MM.1S (cell line): ENCODE measurements around the gene OBP2B.
"Not testable (repeated sequence)": the region's sequence is repeated elsewhere in the genome, so short reads cannot be mapped to it uniquely, and the experiment has no call there.

Experiments used
- DNase-seq: peaks from one replicate; pipeline ENCODE4 v3.0.0-alpha.2; 2015
- H2AFZ ChIP-seq: fragments of 300-600 bp; sonication (generic); 2 replicates; pipeline ENCODE4 v1.6.0; 2016; ENCODE audit warnings: antibody characterized with exemption, low read length
- H3F3A ChIP-seq: fragments of 300-600 bp; sonication (generic); 2 replicates; pipeline ENCODE4 v1.6.1; 2016; ENCODE audit warnings: mild to moderate bottlenecking, antibody characterized with exemption, low read length, moderate library complexity, mixed read lengths; ENCODE audit not compliant: insufficient read depth
- H3K27ac ChIP-seq: fragments of 300-600 bp; sonication (generic); 2 replicates; pipeline ENCODE4 v1.5.1; 2016; ENCODE audit warnings: mild to moderate bottlenecking, low read length
- H3K27me3 ChIP-seq: fragments of 300-600 bp; sonication (generic); replicated peaks from 2 replicates; pipeline ENCODE4 v1.6.0; 2016; ENCODE audit warnings: low read length; ENCODE audit not compliant: insufficient read depth
- H3K36me3 ChIP-seq: fragments of 300-600 bp; sonication (generic); replicated peaks from 2 replicates; pipeline ENCODE4 v1.6.1; 2016; ENCODE audit warnings: mild to moderate bottlenecking, low read length, mixed read lengths; ENCODE audit not compliant: insufficient read depth
- H3K4me1 ChIP-seq: fragments of 300-600 bp; sonication (generic); 2 replicates; pipeline ENCODE4 v1.6.1; 2016; ENCODE audit warnings: low read length, mixed read lengths
- H3K4me2 ChIP-seq: fragments of 300-600 bp; sonication (generic); 2 replicates; pipeline ENCODE4 v1.6.0; 2016; ENCODE audit warnings: low read depth, low read length
- H3K4me3 ChIP-seq: fragments of 300-600 bp; sonication (generic); 2 replicates; pipeline ENCODE4 v1.5.1; 2016; ENCODE audit warnings: low read length, mixed read lengths
- H3K79me2 ChIP-seq: fragments of 300-600 bp; sonication (generic); 2 replicates; pipeline ENCODE4 v1.6.1; 2016; ENCODE audit warnings: mixed run types, low read length, mixed read lengths
- H3K9ac ChIP-seq: fragments of 300-600 bp; sonication (generic); 2 replicates; pipeline ENCODE4 v1.6.1; 2016; ENCODE audit warnings: low read length, mixed read lengths
- H3K9me2 ChIP-seq: fragments of 300-600 bp; sonication (generic); replicated peaks from 2 replicates; pipeline ENCODE4 v1.6.1; 2016; ENCODE audit warnings: mild to moderate bottlenecking, low read length, mixed read lengths; ENCODE audit not compliant: insufficient read depth
- H3K9me3 ChIP-seq: fragments of 300-600 bp; sonication (generic); replicated peaks from 2 replicates; pipeline ENCODE4 v1.6.1; 2016; ENCODE audit warnings: mild to moderate bottlenecking, low read length, mixed read lengths; ENCODE audit not compliant: insufficient read depth
- H4K20me1 ChIP-seq: fragments of 300-600 bp; sonication (generic); 2 replicates; pipeline ENCODE4 v1.6.1; 2016; ENCODE audit warnings: mild to moderate bottlenecking, low read length, moderate library complexity, mixed read lengths; ENCODE audit not compliant: insufficient read depth
- EZH2 ChIP-seq: fragments of 300-600 bp; sonication (generic); optimal IDR thresholded peaks from 2 replicates; pipeline ENCODE3; 2017; ENCODE audit warnings: low read depth, mild to moderate bottlenecking, antibody characterized with exemption, low read length, mixed read lengths
- EZH2phosphoT487 ChIP-seq: fragments of 300-600 bp; sonication (generic); IDR thresholded peaks from 2 replicates; pipeline ENCODE4 v1.6.1; 2018; ENCODE audit warnings: antibody characterized with exemption, low read length
- TF ChIP-seq, protein P1 (sequence below): fragments of 300-600 bp; sonication (generic); IDR thresholded peaks from 2 replicates; pipeline ENCODE4 v1.5.1; 2016; ENCODE audit warnings: antibody characterized with exemption, low read length, mixed read lengths

Gene OBP2B

DNA sequence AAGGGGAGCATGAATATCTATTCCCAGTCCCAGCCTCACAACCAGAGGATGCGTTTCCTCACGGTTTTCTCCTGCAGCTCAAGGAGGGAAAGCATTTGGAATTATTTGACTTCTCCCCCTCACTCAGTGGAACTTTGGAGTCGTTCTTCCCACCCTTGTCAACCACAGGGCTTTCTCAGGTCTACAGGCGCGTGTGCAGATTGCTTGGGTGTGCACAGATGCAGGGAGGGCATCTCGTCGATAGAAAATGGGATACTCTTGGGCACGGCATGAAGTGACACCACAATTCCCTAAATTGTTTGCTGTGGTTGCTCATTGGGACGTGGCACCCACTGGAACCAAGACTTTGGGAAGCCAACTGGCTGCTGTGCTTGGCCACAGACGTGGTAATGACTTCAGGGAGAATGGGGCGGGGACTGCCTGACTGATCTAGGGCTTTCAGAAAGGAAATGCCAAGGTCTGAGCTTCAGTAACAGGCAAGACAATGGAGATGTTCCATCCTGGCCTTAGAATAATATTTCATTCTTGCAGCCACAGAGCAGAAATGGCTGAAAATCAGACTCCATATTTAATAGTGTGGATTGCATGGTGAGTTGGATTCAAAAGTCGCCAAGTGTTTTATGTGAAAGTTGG lies 12.2 kb upstream of the OBP2B start:
- H3K9ac ChIP-seq: no peak overlapping the region
- no peak overlapping the region for H2AFZ ChIP-seq
- TF ChIP-seq, protein P1, sequence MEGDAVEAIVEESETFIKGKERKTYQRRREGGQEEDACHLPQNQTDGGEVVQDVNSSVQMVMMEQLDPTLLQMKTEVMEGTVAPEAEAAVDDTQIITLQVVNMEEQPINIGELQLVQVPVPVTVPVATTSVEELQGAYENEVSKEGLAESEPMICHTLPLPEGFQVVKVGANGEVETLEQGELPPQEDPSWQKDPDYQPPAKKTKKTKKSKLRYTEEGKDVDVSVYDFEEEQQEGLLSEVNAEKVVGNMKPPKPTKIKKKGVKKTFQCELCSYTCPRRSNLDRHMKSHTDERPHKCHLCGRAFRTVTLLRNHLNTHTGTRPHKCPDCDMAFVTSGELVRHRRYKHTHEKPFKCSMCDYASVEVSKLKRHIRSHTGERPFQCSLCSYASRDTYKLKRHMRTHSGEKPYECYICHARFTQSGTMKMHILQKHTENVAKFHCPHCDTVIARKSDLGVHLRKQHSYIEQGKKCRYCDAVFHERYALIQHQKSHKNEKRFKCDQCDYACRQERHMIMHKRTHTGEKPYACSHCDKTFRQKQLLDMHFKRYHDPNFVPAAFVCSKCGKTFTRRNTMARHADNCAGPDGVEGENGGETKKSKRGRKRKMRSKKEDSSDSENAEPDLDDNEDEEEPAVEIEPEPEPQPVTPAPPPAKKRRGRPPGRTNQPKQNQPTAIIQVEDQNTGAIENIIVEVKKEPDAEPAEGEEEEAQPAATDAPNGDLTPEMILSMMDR: no peak
- TF ChIP-seq EZH2 (no peak), EZH2phosphoT487 (no peak)
- no peaks in the 10 kb centered on the region for H3K9me2 ChIP-seq
- no peak overlapping the region for H3K27ac ChIP-seq
- H3K4me1 ChIP-seq: no peaks in the 10 kb centered on the region
- H3K27me3 ChIP-seq: peaks cover 76% of the 10 kb centered on the region
- H3K79me2 ChIP-seq: no peaks in the 10 kb centered on the region
- H3K4me2 ChIP-seq: no peak overlapping the region
- no peaks in the 10 kb centered on the region for H3K9me3 ChIP-seq
- DNase-seq: no peak
- H4K20me1 ChIP-seq: no peaks in the 10 kb centered on the region
- H3K36me3 ChIP-seq: no peaks in the 10 kb centered on the region
- no peaks in the 10 kb centered on the region for H3F3A ChIP-seq
- no peak overlapping the region for H3K4me3 ChIP-seq

DNA sequence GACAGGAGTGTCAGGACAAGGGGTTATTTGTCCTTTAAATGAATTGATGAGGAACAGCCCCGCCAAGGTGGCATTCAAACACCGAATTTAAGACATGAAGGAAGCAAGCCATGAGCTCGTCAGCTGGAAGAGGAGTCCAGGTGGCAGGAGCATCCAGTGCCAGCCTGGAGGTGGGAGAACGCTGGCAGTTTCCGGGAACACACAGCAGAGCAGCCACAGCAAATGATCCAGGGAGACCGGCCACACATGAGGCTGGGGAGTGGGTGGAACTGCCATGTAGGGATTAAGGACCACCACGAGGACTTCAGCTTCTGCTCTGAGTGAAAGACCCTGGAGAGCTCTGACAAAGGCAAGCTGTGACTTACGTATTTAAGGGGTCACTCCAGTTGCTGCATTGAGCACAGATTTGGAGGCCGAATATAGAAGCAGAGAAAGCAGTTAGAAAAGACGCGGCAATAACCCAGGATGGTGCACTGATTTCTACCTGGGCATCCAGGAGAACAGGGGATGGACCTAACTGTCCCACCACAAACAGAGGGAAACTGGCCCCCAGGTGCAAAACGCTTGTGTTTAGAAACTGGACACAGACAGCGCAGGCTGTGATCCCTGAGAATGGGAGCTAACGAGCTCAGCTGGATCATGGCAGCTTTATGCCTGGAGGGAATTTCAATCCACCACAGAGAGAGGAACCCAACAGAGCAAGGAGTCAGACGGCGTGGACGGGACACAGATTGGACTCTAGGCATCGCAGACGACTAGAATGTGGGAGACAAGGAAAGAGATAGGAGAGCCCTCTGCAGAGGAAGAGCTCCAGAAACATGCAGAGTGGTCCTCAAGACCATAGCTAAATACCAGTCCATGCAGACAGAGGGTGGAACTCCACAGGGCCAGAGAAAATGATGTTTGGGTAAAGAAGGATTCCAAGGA lies 9.3 kb upstream of the OBP2B start:
- not testable (repeated sequence) for H3K27ac ChIP-seq, H3K79me2 ChIP-seq, H3F3A ChIP-seq, H3K4me3 ChIP-seq, H3K9ac ChIP-seq, H3K9me3 ChIP-seq, H3K36me3 ChIP-seq, H3K4me2 ChIP-seq, H3K4me1 ChIP-seq, H3K9me2 ChIP-seq, H2AFZ ChIP-seq, H4K20me1 ChIP-seq, DNase-seq
- H3K27me3 ChIP-seq: peaks cover 76% of the 10 kb centered on the region

DNA sequence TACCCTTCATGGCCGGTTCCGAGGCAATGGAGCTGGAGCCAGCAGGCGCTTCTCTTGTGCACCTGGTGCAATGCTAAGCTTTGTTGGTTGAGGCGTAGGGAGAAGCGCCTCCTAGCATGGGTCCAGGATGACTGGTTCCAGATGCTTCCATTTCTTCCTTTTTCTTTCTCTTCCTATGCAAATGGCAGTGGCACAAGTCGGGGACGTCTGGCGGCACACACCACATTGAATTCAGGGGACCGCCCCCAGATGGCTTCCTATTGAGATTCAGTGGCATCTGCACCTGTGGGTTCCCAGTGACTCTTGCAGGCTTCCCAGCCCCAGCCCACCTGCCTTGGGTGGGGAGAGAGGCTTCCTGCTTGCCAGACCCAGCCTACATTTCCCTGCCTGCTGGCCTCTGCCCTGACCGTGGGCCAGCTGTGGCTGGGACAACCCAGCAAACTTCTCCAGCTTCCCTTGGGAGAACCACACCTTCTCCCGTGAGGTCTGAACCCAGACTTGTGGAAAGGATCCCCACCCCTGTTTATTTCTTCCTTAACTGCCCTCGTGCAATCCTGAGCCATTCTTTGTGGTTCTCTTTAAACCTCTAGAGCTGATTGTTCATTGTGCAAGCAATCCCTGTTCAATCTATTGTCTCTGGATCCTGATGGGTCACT lies 8.4 kb upstream of the OBP2B start:
- not testable (repeated sequence) for H3F3A ChIP-seq, H3K9ac ChIP-seq, H3K9me2 ChIP-seq, H3K27ac ChIP-seq, H3K4me2 ChIP-seq, H3K79me2 ChIP-seq, DNase-seq, H3K4me3 ChIP-seq, H2AFZ ChIP-seq, H4K20me1 ChIP-seq, H3K9me3 ChIP-seq, H3K36me3 ChIP-seq, H3K4me1 ChIP-seq
- peaks cover 79% of the 10 kb centered on the region for H3K27me3 ChIP-seq

DNA sequence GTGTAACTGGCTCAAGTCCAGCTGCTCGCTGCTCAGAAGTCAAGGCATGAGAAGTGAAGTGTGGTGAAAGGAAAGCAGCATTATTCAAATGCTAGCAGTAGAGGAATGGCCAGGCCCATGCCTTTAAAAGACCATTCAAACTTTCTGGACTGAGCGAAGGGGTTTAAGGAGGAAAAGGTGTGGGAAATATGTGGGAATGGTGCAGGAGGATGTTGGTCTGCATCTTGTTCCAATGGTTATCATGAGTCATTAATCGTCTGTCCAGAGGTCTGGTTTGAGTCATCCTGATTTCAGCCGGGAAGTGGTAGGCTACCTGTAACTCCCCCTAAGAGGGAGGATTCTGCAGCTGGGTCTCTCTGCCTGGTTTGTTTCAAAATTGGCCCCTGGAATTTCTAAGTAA lies 5.2 kb upstream of the OBP2B start:
- not testable (repeated sequence) for H3K9ac ChIP-seq, H2AFZ ChIP-seq, H3K4me2 ChIP-seq, H3F3A ChIP-seq, H3K4me3 ChIP-seq, H3K9me3 ChIP-seq, H3K79me2 ChIP-seq, H3K36me3 ChIP-seq, H3K27ac ChIP-seq, H3K4me1 ChIP-seq, H3K9me2 ChIP-seq, DNase-seq, H4K20me1 ChIP-seq
- peaks cover 92% of the 10 kb centered on the region for H3K27me3 ChIP-seq
